ENCODE results near the gene UROC1. TPM values are rescaled to one million over a fixed set of nuclear protein-coding genes. Genes with fewer than 3 reads are reported as not detected.

Gene UROC1
- total and polyA plus RNA-seq, 12 donors = 0.01 TPM; not detected in 11

- no peak overlapping the region for H3K4me3 ChIP-seq
- H3K27ac ChIP-seq = no peak overlapping the region
- DNase-seq = no peak
- H3K27me3 ChIP-seq = no peaks in the 10 kb centered on the region
- intact Hi-C loops (cut with DNase I) = no loop called here
- 88 to 90% methylated on average over 3 of the region's 3 CpGs for WGBS, 2 donors
- TF ChIP-seq CTCF (IDR thresholded peaks at IDR 0.05) = no peak
- no peaks in the 10 kb centered on the region for H3K9me3 ChIP-seq
- peaks cover 0 to 59% (median 14%) of the 10 kb centered on the region in 9 donors for H3K36me3 ChIP-seq
- peaks cover 0 to 24% (median 5%) of the 10 kb centered on the region in 9 donors for H3K4me1 ChIP-seq
- no peak for ATAC-seq
These were observed 74.7 kb downstream of the UROC1 start for GRCh38 chr3:126442856-126443242.

- WGBS, 2 donors = 71 to 73% methylated on average over 13 of the region's 13 CpGs
- no peaks in the 10 kb centered on the region for H3K9me3 ChIP-seq
- peak in 5 of 8 donors; percentile 50 to 67 (median 63) for ATAC-seq
These were observed 75.3 kb downstream of the UROC1 start for GRCh38 chr3:126442094-126442855.

GRCh38 chr3:126441256-126441880, 76.2 kb downstream of the UROC1 start:
- H3K27me3 ChIP-seq = no peaks in the 10 kb centered on the region
- 92 to 95% methylated on average over 20 of the region's 20 CpGs for WGBS, 2 donors
- intact Hi-C loops (cut with DNase I) = no loop called here
- no peak overlapping the region for H3K4me3 ChIP-seq
- TF ChIP-seq CTCF (IDR thresholded peaks at IDR 0.05) = no peak
- DNase-seq (no peak), ATAC-seq (no peak)
- H3K27ac ChIP-seq = no peak overlapping the region
- H3K36me3 ChIP-seq = peaks cover 0 to 72% (median 19%) of the 10 kb centered on the region in 9 donors
- H3K4me1 ChIP-seq = peaks cover 0 to 24% (median 5%) of the 10 kb centered on the region in 9 donors
- no peaks in the 10 kb centered on the region for H3K9me3 ChIP-seq

More at GRCh38 chr3:126442094-126442855, 75.3 kb downstream of the UROC1 start:
- intact Hi-C loops (cut with DNase I) = no loop called here
- Histone ChIP-seq H3K27ac (no peak overlapping the region), H3K4me3 (no peak overlapping the region), H3K36me3 (peaks cover 0 to 63% (median 15%) of the 10 kb centered on the region in 9 donors), H3K27me3 (no peaks in the 10 kb centered on the region), H3K4me1 (peaks cover 0 to 24% (median 5%) of the 10 kb centered on the region in 9 donors)
- peak; percentile 40 to 55 for DNase-seq
- TF ChIP-seq CTCF (IDR thresholded peaks at IDR 0.05) = peak in 1 of 9 donors; percentile 12

- ATAC-seq (no peak), DNase-seq (no peak)
- no peak overlapping the region for H3K27ac ChIP-seq
- peaks cover 0 to 79% (median 19%) of the 10 kb centered on the region in 9 donors for H3K36me3 ChIP-seq
- H3K9me3 ChIP-seq = no peaks in the 10 kb centered on the region
- TF ChIP-seq CTCF (IDR thresholded peaks at IDR 0.05) = no peak
- H3K4me3 ChIP-seq = no peak overlapping the region
- 95 to 96% methylated on average over 9 of the region's 9 CpGs for WGBS, 2 donors
- intact Hi-C loops (cut with DNase I) = no loop called here
- H3K27me3 ChIP-seq = no peaks in the 10 kb centered on the region
- H3K4me1 ChIP-seq = peaks cover 0 to 20% (median 2%) of the 10 kb centered on the region in 9 donors
These were observed 76.9 kb downstream of the UROC1 start for GRCh38 chr3:126440709-126440995.
